Stomach (tissue), 9 donors: Measurements from ENCODE around the gene ADSS2. TPM values are rescaled to one million over a fixed set of nuclear protein-coding genes. Genes with fewer than 3 reads are reported as not detected.
"Not testable (repeated sequence)": the region's sequence is repeated elsewhere in the genome, so short reads cannot be mapped to it uniquely, and the experiment has no call there.

Source experiments
- DNase-seq, 2 donors: peaks; one replicate each; pipeline versions ENCODE4 v3.0.0 to v3.0.0-alpha.2; 2013 to 2019
- H3K27ac ChIP-seq, 5 donors: fragments of 200-600 bp in 4 of 5; sonication (generic) in 4 of 5; one replicate each; pipeline ENCODE4 v1.5.1; 2013 to 2019; ENCODE audit warnings: mild to moderate bottlenecking in 1 of 5, moderate library complexity in 1 of 5
- H3K27me3 ChIP-seq, 3 donors: fragments of 200-600 bp; sonication (generic); one replicate each; pipeline ENCODE4 v1.5.1; 2017 to 2019; ENCODE audit warnings: mixed run types in 1 of 3
- H3K36me3 ChIP-seq, 4 donors: fragments of 200-600 bp; sonication (generic); 1 replicate in 3 of 4; 2 replicates in 1 of 4; pipeline ENCODE4 v1.5.1; 2016 to 2019
- H3K4me1 ChIP-seq, 4 donors: fragments of 200-600 bp; sonication (generic); one replicate each; pipeline ENCODE4 v1.5.1; 2016 to 2019
- H3K4me3 ChIP-seq, 4 donors: fragments of 200-600 bp; sonication (generic) in 3 of 4; one replicate each; pipeline ENCODE4 v1.5.1; 2016 to 2019; ENCODE audit warnings: mild to moderate bottlenecking in 1 of 4
- H3K9me3 ChIP-seq, 4 donors: fragments of 200-600 bp; sonication (generic); one replicate each; pipeline ENCODE4 v1.5.1; 2016 to 2019
- EP300 ChIP-seq: sonication (generic); formaldehyde crosslinking; IDR thresholded peaks from one replicate; pipeline ENCODE4 v1.6.1; 2017; ENCODE audit warnings: antibody characterized with exemption
- POLR2A ChIP-seq, 4 donors: fragments of 450-650 bp; IDR thresholded peaks; one replicate each; pipeline ENCODE4 v1.6.1; 2016; ENCODE audit warnings: antibody characterized with exemption in 4 of 4, control low read depth in 2 of 4, mild to moderate bottlenecking in 1 of 4, moderate library complexity in 1 of 4
- POLR2AphosphoS5 ChIP-seq, 3 donors: sonication (generic); formaldehyde crosslinking; IDR thresholded peaks; one replicate each; pipeline ENCODE4 v1.6.1; 2016; ENCODE audit warnings: antibody characterized with exemption in 3 of 3
- WGBS, 5 donors: extraction: QIAGEN DNeasy Blood & Tissue Kit in 3 of 5; methylation state at CpG; one replicate each; pipeline versions ENCODE4 v1.1.5 to v1.1.7; 2013 to 2018; 5-methylcytosine and 5-hydroxymethylcytosine counted together
- intact Hi-C: fragments of 100-400 bp; cut with DNase I; formaldehyde crosslinking; loops from one replicate; pipeline ENCODE4 v1.15.1; 2023; ENCODE audit warnings: low total_unique reads
- polyA plus RNA-seq, 3 donors: library from polyadenylated mRNA; stranded (reverse); fragments of 200-250 nt; gene quantifications; one replicate each; pipeline ENCODE4 v1.2.3, GENCODE V29; 2013
- total RNA-seq, 5 donors: library from RNA; depleted of rRNA; stranded (reverse); fragments of >200 nt; gene quantifications; one replicate each; pipeline versions ENCODE4 v1.1.0 to v1.2.3, GENCODE V29; 2014 to 2016
- TF ChIP-seq, protein P1 (sequence below), 7 experiments: fragments of 450-650 bp in 4 of 7; fragments of 200-600 bp in 3 of 7; sonication (generic) in 3 of 7; IDR thresholded peaks; one replicate each; pipeline ENCODE4 v1.5.1; 2016 to 2019; ENCODE audit warnings: antibody characterized with exemption in 7 of 7, control low read depth in 2 of 7, mild to moderate bottlenecking in 1 of 7
- donor health status: healthy with polysubstance abuse.
- donor health status: Bipolar disorder and iron deficiency.
- donor health status: healthy.

The ADSS2 gene
- total and polyA plus RNA-seq, 8 donors, result 20.1 to 99.3 (median 43.5) TPM

DNA sequence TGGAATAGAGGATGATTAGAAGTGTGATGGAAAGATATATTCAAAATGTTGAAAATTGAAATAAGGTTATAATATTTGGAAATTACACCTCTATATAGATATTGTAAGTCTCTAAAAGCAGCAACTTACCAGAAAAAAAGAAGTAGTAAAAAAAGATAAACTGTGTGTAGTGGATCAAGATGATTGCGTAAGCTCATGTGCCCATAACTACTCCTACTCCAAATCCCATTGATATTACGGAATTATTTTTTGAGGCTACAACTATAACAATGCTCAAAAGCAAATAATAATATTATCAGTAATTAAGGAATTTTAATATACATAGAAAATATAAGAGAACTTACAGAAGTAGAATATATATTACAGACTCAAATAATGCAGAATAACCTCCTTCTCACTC, 42.9 kb upstream of the ADSS2 start:
- Histone ChIP-seq H3K27ac (no peak overlapping the region), H3K4me3 (no peak overlapping the region), H3K4me1 (no peaks in the 10 kb centered on the region), H3K9me3 (peaks cover 0 to 5% (median 0%) of the 10 kb centered on the region in 4 donors), H3K27me3 (no peaks in the 10 kb centered on the region), H3K36me3 (no peaks in the 10 kb centered on the region)
- intact Hi-C loops, result no loop called here
- TF ChIP-seq EP300, result no peak
- TF ChIP-seq, protein P1, sequence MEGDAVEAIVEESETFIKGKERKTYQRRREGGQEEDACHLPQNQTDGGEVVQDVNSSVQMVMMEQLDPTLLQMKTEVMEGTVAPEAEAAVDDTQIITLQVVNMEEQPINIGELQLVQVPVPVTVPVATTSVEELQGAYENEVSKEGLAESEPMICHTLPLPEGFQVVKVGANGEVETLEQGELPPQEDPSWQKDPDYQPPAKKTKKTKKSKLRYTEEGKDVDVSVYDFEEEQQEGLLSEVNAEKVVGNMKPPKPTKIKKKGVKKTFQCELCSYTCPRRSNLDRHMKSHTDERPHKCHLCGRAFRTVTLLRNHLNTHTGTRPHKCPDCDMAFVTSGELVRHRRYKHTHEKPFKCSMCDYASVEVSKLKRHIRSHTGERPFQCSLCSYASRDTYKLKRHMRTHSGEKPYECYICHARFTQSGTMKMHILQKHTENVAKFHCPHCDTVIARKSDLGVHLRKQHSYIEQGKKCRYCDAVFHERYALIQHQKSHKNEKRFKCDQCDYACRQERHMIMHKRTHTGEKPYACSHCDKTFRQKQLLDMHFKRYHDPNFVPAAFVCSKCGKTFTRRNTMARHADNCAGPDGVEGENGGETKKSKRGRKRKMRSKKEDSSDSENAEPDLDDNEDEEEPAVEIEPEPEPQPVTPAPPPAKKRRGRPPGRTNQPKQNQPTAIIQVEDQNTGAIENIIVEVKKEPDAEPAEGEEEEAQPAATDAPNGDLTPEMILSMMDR (IDR thresholded peaks at IDR 0.05), result no peak
- TF ChIP-seq POLR2AphosphoS5 (IDR thresholded peaks at IDR 0.05), result no peak
- TF ChIP-seq POLR2A (IDR thresholded peaks at IDR 0.05), result no peak
- no peak for DNase-seq
- 93 to 100% (median 97%) methylated on average over 2 of the region's 2 CpGs for WGBS, 5 donors

DNA sequence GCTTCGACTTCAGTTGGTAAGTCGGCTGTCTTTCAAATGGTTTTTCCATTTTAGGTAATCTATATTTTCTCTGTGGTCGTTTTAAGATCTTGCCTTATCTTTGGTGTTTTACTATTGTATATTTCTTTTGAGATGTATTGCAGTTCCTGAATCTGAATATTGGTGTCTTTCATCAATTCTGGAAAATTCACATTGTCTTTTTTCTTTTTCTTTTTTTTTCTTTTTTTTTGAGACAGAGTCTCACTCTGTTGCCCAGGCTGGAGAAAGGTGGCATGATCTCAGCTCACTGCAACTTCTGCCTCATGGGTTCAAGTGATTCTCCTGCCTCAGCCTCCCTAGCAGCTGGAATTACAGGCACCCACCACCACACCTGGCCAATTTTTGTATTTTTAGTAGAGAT, 33.3 kb upstream of the ADSS2 start:
- DNase-seq, H3K27me3 ChIP-seq, H3K9me3 ChIP-seq, H3K4me1 ChIP-seq, intact Hi-C loops, H3K4me3 ChIP-seq, H3K36me3 ChIP-seq, H3K27ac ChIP-seq: not testable (repeated sequence)
- WGBS, 5 donors, result 65 to 78% (median 72%) methylated on average over 3 of the region's 3 CpGs

DNA sequence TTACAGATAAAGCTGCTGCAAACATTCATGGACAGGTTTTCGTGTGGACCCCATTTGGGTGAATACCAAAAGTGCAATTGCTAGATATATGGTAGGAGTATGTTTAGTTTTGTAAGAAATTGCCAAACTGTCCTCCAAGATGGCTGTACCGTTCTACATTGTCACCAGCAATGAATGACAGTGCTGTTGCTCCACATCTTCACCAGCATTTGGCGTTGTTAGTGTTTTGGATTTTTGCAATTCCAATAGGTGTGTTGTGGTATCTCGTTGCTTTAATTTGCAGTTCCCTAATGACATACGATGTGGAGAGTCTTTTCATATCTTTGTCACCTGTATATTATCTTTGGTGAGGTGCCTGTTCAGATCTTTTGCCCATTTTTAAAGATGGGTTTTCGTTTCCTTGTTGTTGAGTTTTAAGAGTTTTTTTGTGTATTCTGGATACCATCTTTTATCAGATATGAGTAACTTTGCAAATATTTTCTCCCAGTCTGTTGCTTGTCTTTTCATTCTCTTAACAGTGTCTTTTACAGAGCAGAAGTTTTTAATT, 21.4 kb upstream of the ADSS2 start:
- 91 to 96% (median 91%) methylated on average over 6 of the region's 6 CpGs for WGBS, 5 donors
- TF ChIP-seq, protein P1 (IDR thresholded peaks at IDR 0.05), result no peak
- TF ChIP-seq EP300 (no peak), POLR2A (IDR thresholded peaks at IDR 0.05) (no peak), POLR2AphosphoS5 (IDR thresholded peaks at IDR 0.05) (no peak)
- H3K27me3 ChIP-seq, result no peaks in the 10 kb centered on the region
- H3K36me3 ChIP-seq, result no peaks in the 10 kb centered on the region
- H3K4me3 ChIP-seq, result no peak overlapping the region
- no peaks in the 10 kb centered on the region for H3K4me1 ChIP-seq
- intact Hi-C loops, result no loop called here
- no peak overlapping the region for H3K27ac ChIP-seq
- peaks cover 0 to 3% (median 0%) of the 10 kb centered on the region in 4 donors for H3K9me3 ChIP-seq
- no peak for DNase-seq

DNA sequence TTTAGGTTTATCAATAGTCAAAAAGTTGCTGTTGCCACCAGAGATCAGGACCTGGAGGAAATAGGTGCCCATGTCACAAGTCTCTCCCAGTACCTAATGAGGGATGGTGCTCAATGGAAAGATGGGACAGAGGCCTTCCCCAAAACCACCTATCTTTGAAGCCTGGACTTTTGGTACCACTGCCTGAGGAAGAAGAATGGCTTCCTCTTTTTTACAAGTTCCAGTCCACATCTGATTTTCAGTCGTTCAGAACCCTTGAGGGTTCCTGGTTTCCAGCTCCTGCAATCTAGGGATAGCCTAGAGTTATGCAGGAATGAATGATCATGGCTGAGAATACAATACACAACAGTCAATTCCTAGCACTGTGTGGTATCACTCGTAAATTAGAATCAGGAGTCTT, 15.0 kb upstream of the ADSS2 start:
- intact Hi-C loops, result no loop called here
- no peaks in the 10 kb centered on the region for H3K36me3 ChIP-seq
- no peaks in the 10 kb centered on the region for H3K9me3 ChIP-seq
- no peaks in the 10 kb centered on the region for H3K27me3 ChIP-seq
- H3K4me3 ChIP-seq, result no peak overlapping the region
- TF ChIP-seq POLR2A (IDR thresholded peaks at IDR 0.05), result no peak
- TF ChIP-seq, protein P1 (IDR thresholded peaks at IDR 0.05), result no peak
- WGBS, 5 donors, result 82 to 88% (median 85%) methylated on average over 2 of the region's 2 CpGs
- DNase-seq, result no peak
- H3K4me1 ChIP-seq, result peaks cover 0 to 4% (median 2%) of the 10 kb centered on the region in 4 donors
- H3K27ac ChIP-seq, result no peak overlapping the region

DNA sequence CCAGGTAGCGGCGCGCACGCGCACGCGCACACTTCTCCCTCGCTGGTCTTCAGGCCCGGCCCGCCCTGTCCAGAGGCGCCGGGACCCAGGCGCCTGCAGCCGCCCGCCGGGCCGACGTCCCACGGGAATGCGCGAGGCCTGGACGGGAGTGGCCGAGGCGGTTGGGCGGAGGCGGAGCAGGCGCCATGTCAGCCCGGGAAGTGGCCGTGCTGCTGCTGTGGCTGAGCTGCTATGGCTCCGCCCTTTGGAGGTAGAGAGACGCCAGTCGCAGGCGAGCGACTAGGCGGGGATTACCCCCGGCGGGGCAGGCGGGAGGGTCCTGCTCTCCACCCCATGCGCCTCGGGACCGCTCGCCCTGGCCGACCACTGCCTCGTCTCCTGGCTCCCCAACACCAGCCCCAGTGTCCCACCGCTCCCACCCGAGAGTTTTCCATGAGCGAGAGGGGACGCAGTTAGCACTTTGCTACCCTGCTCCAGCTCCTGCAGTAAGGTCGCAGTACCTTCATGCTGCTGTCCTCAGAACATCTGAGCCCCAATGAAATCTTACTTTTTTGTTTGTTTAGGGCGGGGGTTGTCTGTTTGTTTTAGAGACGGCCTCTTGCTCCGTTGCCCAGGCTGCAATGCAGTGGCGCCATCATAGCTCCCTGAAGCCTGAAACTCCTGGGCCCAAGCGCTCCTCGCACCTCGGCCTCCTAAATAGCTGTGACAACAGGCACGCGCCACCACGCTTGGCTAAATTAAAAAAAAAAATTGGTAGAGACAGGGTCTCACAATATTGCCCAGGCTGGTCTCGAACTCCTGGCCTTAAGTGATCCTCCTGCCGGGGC, 9.7 kb upstream of the ADSS2 start, which contains the start of gene CATSPERE:
Gene CATSPERE, plus strand, starts transcription at position 29 of the 827 bp plus-strand sequence. Its CDS starts 157 bp downstream, at position 186.
- Histone ChIP-seq H3K36me3 (no peaks in the 10 kb centered on the region), H3K4me1 (peaks cover 6 to 21% (median 12%) of the 10 kb centered on the region in 4 donors), H3K27ac (peak within 1 kb of the TSS; percentile 86 to 94 (median 92)), H3K9me3 (no peaks in the 10 kb centered on the region), H3K27me3 (no peaks in the 10 kb centered on the region), H3K4me3 (peak within 1 kb of the TSS; percentile 53 to 61 (median 59))
- intact Hi-C loops, result no loop called here
- peak in 2 of 4 donors; percentile 17 to 66 for TF ChIP-seq POLR2A (IDR thresholded peaks at IDR 0.05)
- peak; percentile 45 to 93 (median 89) for TF ChIP-seq POLR2AphosphoS5 (IDR thresholded peaks at IDR 0.05)
- no peak for TF ChIP-seq EP300
- peak; percentile 93 to 96 for DNase-seq
- WGBS, 5 donors, result 13 to 18% (median 14%) methylated on average over 53 to 61 of the region's 61 CpGs
